GM13977 (cell line): ENCODE measurements around the gene COL27A1.

Experiments used
- DNase-seq: peaks from one replicate; pipeline ENCODE4 v3.0.0; 2012; ENCODE audit warnings: low spot score
- in situ Hi-C: fragments of 300-500 bp; cut with MboI; formaldehyde crosslinking; loops from one replicate; pipeline ENCODE4 v1.12.0; 2022; ENCODE audit warnings: low sequenced_read_pairs, low pct_unique_long_range_greater_than_20kb, mixed read lengths, inconsistent platforms; ENCODE audit not compliant: unreplicated experiment
- TF ChIP-seq, protein P1 (sequence below): IDR thresholded peaks from 2 replicates; pipeline ENCODE4 v1.5.1; 2012; ENCODE audit warnings: mild to moderate bottlenecking, control low read depth; ENCODE audit not compliant: insufficient read depth; ENCODE audit errors: extremely low read depth, missing control alignments

The COL27A1 gene

GRCh38 chr9:114130624-114131277 is 24.6 kb upstream of the COL27A1 start:
- TF ChIP-seq, protein P1, sequence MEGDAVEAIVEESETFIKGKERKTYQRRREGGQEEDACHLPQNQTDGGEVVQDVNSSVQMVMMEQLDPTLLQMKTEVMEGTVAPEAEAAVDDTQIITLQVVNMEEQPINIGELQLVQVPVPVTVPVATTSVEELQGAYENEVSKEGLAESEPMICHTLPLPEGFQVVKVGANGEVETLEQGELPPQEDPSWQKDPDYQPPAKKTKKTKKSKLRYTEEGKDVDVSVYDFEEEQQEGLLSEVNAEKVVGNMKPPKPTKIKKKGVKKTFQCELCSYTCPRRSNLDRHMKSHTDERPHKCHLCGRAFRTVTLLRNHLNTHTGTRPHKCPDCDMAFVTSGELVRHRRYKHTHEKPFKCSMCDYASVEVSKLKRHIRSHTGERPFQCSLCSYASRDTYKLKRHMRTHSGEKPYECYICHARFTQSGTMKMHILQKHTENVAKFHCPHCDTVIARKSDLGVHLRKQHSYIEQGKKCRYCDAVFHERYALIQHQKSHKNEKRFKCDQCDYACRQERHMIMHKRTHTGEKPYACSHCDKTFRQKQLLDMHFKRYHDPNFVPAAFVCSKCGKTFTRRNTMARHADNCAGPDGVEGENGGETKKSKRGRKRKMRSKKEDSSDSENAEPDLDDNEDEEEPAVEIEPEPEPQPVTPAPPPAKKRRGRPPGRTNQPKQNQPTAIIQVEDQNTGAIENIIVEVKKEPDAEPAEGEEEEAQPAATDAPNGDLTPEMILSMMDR, result no peak
- in situ Hi-C loops, result no loop called here
- DNase-seq, result no peak

GRCh38 chr9:114131808-114132549 is 23.4 kb upstream of the COL27A1 start:
- no peak for DNase-seq
- in situ Hi-C loops, result no loop called here
- TF ChIP-seq, protein P1, result no peak

DNA sequence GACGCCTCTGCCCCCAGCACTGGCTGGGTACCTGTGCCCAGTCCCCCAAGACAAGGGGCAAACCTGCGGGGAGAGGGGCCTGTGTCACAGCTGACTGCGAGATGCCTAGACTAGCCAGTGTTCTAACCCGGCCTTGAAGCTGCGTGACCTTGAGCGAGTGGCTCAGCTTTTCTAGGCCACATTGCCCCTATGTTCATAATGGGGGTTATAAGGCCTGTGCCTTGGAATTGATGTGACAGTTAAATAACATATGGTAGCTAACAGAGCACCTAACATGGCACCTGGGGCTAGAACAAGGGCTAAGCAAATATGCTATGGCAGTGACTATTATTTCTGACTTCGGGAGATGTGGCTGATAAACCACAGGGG is 22.8 kb upstream of the COL27A1 start:
- no peak for DNase-seq
- TF ChIP-seq, protein P1, result no peak
- in situ Hi-C loops, result no loop called here

GRCh38 chr9:114134827-114135396 is 20.4 kb upstream of the COL27A1 start:
- no peak for DNase-seq
- in situ Hi-C loops, result no loop called here
- TF ChIP-seq, protein P1, result no peak

GRCh38 chr9:114137831-114138230 is 17.5 kb upstream of the COL27A1 start:
- DNase-seq, result no peak
- TF ChIP-seq, protein P1, result no peak
- in situ Hi-C loops, result no loop called here

- in situ Hi-C loops, result no loop called here
- no peak for DNase-seq
- TF ChIP-seq, protein P1, result no peak
Measured at GRCh38 chr9:114138552-114138971, 16.8 kb upstream of the COL27A1 start.
